K562 (cell line): ENCODE results near the gene UBXN11. TPM values are rescaled to one million over a fixed set of nuclear protein-coding genes. Genes with fewer than 3 reads are reported as not detected.
A peak's percentile ranks its signal among the peaks of the same experiment; 100 is the strongest.

Experiments used
- CTCF ChIP-seq, 3 experiments: IDR thresholded peaks in 2 of 3; conservative IDR thresholded peaks in 1 of 3; 2 replicates each; pipeline ENCODE4 v1.5.1; 2011 to 2012; ENCODE audit warnings: low read length in 3 of 3, mild to moderate bottlenecking in 3 of 3, control low read depth in 2 of 3, improper control_type of control experiment in 1 of 3, inconsistent platforms in 1 of 3, low read depth in 1 of 3, mixed read lengths in 1 of 3, moderate library complexity in 1 of 3; ENCODE audit not compliant: insufficient read depth in 2 of 3
- KLF16 ChIP-seq: IDR thresholded peaks from 2 replicates; pipeline ENCODE4 v1.6.1; 2016; ENCODE audit warnings: antibody characterized with exemption
- MAFG ChIP-seq: fragments of 450-650 bp; conservative IDR thresholded peaks from 2 replicates; pipeline ENCODE4 v1.6.1; 2016; ENCODE audit warnings: missing genetic modification characterization, missing compliant biosample characterization
- NCOA1 ChIP-seq: fragments of 450-650 bp; IDR thresholded peaks from 2 replicates; pipeline ENCODE4 v1.6.1; 2016; ENCODE audit warnings: low read depth
- PKNOX1 ChIP-seq: fragments of 450-650 bp; IDR thresholded peaks from 2 replicates; pipeline ENCODE4 v1.6.1; 2016
- POLR2G ChIP-seq: fragments of 200-400 bp; formaldehyde crosslinking; IDR thresholded peaks from 2 replicates; pipeline ENCODE4 v1.6.1; 2017; ENCODE audit warnings: low read depth, mild to moderate bottlenecking, antibody characterized with exemption, low read length, moderate library complexity
- RB1 ChIP-seq: fragments of 450-650 bp; IDR thresholded peaks from 2 replicates; pipeline ENCODE4 v1.6.1; 2017; ENCODE audit warnings: low read depth, mild to moderate bottlenecking
- RBFOX2 ChIP-seq: fragments of 200-400 bp; formaldehyde crosslinking; IDR thresholded peaks from 2 replicates; pipeline ENCODE4 v1.6.1; 2017; ENCODE audit warnings: low read depth, mild to moderate bottlenecking, low read length, moderate library complexity
- RBM34 ChIP-seq: fragments of 200-400 bp; formaldehyde crosslinking; IDR thresholded peaks from 2 replicates; pipeline ENCODE4 v1.6.1; 2018; ENCODE audit warnings: low read length, borderline replicate concordance; ENCODE audit not compliant: insufficient read depth
- ZNF24 ChIP-seq: fragments of 450-650 bp; IDR thresholded peaks from 2 replicates; pipeline ENCODE4 v1.6.1; 2016
- polyA plus RNA-seq, 8 experiments: library from polyadenylated mRNA; depleted of rRNA in 4 of 8; stranded (reverse) in 5 of 8; unstranded in 3 of 8; fragments of >200 nt; fragmentation: Nextera tagmentation in 2 of 8; fragmentation: Illumina TruSeq in 1 of 8; extraction: Ambion mirVana in 2 of 8; extraction: Trizol in 1 of 8; gene quantifications; 2 replicates each; pipeline versions ENCODE4 v1.2.1 to v1.2.3, GENCODE V29; 2011 to 2014; ENCODE audit warnings: inconsistent platforms in 1 of 8, missing spikeins in 1 of 8
- total RNA-seq, 7 experiments: library from RNA; depleted of rRNA in 6 of 7; stranded (reverse); fragments of >200 nt in 6 of 7; fragmentation: Illumina TruSeq in 2 of 7; extraction: Trizol in 2 of 7; gene quantifications; 2 replicates each; pipeline versions ENCODE4 v1.2.1 to v1.2.3, GENCODE V29; 2011 to 2021; ENCODE audit warnings: low replicate concordance in 1 of 7

The UBXN11 gene
- total and polyA plus RNA-seq, 9 of the 15 experiments (the other 6 are each of a cell fraction or from before 2014, with no cell fraction given): 0.48 to 34.3 (median 11.3) TPM

DNA sequence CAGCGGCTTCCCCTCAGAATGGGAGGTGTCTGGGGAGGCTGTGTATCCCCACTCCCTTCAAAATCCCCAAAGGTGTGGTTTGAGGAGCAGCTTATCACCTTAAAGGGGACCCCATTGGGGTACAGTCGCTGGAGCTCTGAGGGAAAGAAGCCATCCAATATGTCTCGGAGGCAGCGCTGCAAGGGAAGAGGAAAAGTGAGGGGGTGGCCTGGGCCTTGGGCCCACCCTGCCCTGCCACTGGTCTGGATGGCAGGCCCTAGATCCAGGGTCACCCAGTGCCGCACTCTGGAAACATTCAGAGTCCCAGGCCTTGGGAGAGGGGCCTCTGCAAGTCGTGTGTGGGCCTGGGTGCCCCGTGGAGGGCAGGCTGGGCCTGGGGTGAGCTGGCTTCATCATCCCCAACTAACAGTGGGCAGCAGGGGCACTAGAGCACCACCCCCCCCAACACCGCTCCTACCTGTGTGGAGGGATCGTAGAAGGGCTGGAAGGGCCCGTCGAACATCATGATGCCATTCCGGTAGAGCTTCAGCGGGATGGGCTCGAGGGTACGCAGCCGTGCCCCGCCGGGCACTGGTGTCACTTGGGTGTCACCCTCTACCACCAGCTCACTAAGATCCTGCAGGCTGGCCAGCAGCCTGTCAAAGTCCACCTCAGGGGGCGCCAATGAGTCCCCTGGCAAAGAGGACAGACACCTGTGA lies 20.9 kb downstream of the UBXN11 start (continued):
- peak; percentile 76 to 90 (median 89) for TF ChIP-seq CTCF (IDR thresholded peaks at IDR 0.05 in 2 of 3, conservative IDR thresholded peaks at IDR 0.05 in 1 of 3; ENCODE audit: insufficient read depth in 2 of 3, low read depth in 1 of 3, low read length in 3 of 3)
- 0 out of 2 replicates have a peak, but pooled peaks have one; percentile 21 for TF ChIP-seq RB1
- TF ChIP-seq POLR2G: peak; percentile 54; the same call in 1 of the 2 replicates
- no peak for TF ChIP-seq RBM34
- no peak for TF ChIP-seq NCOA1
- 0 out of 2 replicates have a peak, but pooled peaks have one; percentile 17 for TF ChIP-seq KLF16
- peak; percentile 54 for TF ChIP-seq PKNOX1
- 0 out of 2 replicates have a peak, but pooled peaks have one; percentile 4 for TF ChIP-seq ZNF24
- TF ChIP-seq RBFOX2: 0 out of 2 replicates have a peak, but pooled peaks have one; percentile 28
- no peak for TF ChIP-seq MAFG (tag)
- TF ChIP-seq, all 486 proteins: peak for 19
